ENCODE results near the gene SLC25A44.
"Not testable (repeated sequence)": the region's sequence is repeated elsewhere in the genome, so short reads cannot be mapped to it uniquely, and the experiment has no call there.

SLC25A44 gene

DNA sequence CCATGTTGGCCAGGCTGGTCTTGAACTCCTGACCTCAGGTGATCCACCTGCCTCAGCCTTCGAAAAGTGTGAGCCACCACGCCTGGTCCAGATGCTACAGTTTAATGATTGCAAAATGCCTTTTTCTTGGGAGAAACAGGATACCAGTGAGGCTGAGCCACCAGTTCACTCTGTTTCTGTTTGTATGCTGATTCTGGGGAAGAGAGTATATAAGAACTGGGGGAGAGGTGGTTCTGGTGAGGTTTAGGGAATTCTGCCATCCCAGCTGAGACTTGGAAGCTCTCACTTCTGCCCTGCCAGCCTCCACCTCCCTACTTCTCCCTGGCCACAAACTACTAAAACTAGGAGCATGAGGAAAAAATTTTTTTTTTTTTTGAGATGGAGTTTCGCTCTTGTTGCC is 10.8 kb downstream of the SLC25A44 start:
- no peak for DNase-seq (ENCODE audit: low spot score)

DNA sequence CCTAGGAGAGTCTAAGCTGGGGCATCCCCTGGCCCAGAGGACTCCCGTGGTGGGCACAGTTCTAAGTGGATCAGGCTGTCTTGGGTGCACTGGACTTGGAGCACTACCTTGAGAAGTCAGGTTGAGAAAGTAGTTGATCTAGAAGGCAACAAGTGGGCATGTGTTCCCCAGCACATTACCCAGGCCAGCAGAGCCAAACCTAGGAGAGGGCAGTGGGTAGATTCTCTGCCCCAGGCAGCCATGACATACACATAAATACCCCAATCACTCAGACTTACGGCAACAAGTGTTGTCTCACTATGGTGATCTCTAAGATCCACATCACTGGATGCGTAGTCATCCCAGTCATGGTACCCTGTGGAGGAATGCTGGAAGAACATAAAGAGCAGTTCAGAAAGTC is 17.3 kb downstream of the SLC25A44 start:
- DNase-seq (ENCODE audit: low spot score): no peak

DNA sequence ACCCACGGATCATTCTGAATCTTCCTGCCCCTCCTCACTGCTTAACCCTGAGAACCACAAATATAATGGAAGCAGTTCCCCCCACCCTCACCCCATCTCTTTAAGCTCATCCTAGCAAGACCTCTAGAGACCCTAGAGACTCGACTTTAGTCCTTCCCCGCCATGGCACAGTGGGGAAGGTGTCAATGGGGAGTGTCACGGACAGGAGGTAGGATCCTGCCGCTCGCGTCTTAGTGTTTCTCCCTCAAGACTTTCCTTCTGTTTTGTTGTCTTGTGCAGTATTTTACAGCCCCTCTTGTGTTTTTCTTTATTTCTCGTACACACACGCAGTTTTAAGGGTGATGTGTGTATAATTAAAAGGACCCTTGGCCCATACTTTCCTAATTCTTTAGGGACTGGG is 18.2 kb downstream of the SLC25A44 start:
- DNase-seq (ENCODE audit: low spot score): no peak

DNA sequence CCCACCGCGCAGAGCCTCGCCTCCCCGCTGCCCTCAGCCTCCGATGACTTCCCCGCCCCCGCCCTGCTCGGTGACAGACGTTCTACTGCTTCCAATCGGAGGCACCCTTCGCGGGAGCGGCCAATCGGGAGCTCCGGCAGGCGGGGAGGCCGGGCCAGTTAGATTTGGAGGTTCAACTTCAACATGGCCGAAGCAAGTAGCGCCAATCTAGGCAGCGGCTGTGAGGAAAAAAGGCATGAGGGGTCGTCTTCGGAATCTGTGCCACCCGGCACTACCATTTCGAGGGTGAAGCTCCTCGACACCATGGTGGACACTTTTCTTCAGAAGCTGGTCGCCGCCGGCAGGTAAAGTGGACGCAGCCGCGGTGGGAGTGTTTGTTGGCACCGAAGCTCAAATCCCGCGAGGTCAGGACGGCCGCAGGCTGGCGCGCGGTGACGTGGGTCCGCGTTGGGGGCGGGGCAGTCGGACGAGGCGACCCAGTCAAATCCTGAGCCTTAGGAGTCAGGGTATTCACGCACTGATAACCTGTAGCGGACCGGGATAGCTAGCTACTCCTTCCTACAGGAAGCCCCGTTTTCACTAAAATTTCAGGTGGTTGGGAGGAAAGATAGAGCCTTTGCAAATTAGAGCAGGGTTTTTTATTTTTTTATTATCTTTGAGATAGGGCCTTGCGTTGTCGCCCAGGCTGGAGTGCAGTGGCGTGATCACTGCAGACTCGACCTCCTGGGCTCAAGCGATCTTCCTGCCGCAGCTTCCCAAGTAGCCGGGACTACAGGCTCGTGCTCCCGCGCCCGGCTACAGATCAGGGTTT is 19.1 kb downstream of the SLC25A44 start, which contains the start of gene PMF1:
PMF1 (plus strand) TSS at position 175 of the 811 bp plus-strand sequence; CDS start at position 184, 9 bp downstream.
- DNase-seq (ENCODE audit: low spot score): peak; percentile 96

DNA sequence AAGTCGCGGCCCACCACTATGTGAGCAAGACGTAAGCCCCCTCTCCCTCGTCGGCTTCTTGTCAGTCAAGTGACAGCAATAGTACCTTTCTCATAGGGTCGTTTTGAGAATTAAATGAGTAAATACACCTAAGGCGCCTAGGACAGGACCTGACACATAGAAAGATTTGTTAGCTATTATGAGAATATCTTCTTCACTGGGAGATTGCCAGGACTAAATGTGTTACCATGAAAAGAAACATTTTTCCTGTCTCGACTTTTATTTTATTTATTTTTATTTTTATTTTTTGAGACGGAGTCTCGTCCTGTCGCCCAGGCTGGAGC is 19.7 kb downstream of the SLC25A44 start:
- no peak for DNase-seq (ENCODE audit: low spot score)

DNA sequence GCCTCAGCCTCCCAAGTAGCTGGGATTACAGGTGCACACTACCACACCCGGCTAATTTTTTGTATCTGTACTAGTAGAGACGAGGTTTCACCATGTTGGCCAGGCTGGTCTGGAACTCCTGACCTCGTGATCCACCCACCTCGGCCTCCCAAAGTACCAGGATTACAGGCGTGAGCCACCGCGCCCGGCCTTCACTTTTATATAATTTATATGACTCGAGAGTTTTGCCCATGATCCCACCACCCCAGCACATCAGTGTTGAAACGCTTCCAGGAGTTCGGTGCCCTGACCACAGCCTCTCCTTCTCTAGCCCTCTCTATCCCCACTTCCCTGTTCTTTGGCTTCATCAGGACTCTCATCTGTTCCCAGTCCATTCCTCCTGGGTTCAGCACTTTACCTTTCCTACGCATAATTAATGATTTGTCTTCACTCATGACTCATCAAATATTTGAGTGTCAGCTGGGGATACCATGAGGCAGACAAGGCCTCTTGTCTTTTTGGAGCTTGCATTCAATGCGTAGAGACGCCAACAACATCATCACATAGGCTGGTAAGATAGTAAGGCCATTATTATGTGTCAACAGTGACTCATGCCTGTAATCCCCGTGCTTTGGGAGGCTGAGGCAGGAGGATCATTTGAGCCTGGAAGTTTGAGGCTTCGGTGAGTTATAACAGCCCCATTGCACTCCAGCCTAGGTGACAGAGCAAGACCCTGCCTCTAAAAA is 20.3 kb downstream of the SLC25A44 start:
- peak; percentile 80 for DNase-seq (ENCODE audit: low spot score)

DNA sequence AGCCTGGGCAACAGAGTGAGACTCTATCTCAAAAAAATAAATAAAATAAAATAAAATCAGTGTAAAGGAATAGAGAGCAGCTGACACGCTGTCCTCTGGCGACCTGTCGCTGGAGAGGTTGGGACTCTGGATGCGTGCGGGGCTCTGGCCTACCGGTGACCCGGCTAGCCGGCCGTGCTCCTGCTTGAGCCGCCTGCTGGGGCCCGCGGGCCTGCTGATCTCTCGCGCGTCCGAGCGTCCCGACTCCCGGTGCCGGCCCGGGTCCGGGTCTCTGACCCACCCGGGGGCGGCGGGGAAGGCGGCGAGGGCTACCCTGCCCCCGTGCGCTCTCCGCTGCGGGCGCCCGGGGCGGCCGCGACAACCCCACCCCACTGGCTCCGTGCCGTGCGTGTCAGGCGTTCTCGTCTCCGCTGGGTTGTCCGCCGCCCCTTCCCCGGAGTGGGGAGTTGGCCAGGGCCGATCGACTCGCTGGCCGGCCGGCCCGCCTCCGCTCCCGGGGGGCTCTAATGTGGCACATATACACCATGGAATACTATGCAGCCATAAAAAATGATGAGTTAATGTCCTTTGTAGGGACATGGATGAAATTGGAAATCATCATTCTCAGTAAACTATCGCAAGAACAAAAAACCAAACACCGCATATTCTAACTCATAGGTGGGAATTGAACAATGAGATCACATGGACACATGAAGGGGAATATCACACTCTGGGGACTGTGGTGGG is 22.6 kb downstream of the SLC25A44 start:
- DNase-seq (ENCODE audit: low spot score): not testable (repeated sequence)

DNA sequence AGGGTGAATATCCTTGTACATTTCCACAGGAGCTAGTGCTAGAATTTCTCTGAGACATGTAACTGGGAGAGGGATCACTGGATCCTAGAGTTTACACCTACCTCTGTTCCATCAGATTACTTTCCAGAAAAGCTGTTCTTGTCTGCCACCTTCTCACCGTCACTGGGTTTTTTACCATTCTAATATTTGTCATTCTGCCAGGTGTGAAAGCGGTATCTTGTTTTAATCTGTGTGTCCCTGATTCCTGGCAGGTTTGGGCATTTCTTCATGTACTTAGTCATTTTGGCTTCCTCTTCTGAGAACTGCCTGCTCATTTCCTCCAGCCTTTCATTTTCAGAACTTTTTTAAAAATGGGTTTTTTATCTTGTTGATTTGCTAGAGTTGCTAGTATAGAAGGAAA is 24.0 kb downstream of the SLC25A44 start:
- DNase-seq (ENCODE audit: low spot score): peak; percentile 32

DNA sequence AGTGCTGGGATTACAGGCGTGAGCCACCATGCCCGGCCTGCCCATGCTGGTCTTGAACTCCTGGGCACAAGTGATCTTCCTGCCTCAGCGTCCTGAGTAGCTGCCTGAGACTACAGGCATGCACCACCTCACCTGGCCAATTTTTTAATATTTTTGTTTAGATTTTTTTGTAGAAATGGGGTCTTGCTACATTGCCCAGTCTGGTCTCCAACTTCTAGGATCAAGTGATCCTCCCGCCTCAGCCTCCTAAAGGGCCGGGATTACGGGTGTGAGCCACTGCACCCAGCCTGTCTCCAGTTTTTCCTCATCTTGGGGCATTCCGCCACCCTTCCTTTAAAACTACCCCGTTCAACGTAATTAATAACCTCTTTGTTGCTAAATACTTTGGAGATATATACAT is 26.3 kb downstream of the SLC25A44 start:
- no peak for DNase-seq (ENCODE audit: low spot score)

DNA sequence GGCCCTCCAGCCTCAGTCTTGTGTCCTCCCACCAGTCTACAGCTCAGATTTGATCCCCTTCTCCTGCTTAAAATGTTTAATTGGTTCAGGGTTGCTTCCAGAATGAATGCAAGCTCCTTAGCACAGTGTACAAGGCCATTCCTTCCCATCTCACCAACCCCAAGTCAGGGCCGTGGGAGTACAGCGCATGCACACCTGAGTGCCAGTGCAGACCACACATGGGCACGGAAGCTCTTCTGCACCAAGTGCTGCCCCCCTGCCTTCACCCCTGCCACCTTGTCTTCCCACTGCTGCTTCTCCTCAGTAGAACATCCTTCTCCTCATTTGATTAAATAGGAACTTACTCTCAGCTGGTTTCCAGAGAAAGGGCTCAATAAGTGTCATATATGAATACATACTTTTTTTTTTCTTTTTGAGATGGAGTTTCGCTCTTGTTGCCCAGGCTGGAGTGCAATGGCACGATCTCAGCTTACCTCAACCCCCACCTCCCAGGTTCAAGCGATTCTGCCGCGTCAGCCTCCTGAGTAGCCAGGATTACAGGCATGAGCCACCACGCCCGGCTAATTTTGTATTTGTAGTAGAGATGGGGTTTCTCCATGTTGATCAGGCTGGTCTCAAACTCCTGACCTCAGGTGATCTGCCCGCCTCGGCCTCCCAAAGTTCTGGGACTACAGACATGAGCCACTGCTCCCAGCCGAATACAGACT is 28.2 kb downstream of the SLC25A44 start:
- DNase-seq (ENCODE audit: low spot score): no peak

DNA sequence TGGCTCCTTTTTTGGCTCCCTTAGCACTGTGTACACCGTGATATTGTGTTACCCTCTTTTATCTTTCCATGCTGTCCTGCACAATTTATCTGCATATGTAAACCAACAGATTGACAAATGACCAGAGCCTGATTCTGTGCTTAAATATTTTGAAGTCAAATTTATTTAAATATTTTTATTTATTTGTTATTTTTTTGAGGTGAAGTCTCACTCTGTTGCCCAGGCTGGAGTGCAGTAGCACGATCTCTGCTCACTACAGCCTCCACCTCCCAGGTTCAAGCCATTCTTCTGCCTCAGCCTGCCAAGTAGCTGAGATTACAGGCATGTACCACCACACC is 31.7 kb downstream of the SLC25A44 start:
- no peak for DNase-seq (ENCODE audit: low spot score)

DNA sequence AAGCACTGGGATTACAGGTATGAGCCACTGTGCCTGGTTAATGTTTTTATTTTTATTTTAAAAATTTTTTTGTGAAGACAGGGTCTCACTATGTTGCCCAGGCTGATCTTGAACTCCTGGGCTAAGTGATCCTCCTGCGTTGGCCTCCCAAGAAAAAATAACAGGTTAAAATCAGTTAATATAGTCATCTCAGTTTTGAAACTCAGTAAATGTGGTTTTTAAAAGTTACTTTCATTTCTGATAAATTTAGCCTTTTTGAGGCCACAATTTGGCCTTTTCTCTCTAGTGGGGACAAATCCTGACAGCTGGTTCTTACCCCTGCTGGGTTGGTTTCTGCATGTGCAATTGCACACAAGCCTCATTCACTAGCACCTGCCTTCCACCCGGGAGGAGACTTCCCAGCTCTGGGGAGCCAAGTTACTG is 32.2 kb downstream of the SLC25A44 start:
- DNase-seq (ENCODE audit: low spot score): no peak

DNA sequence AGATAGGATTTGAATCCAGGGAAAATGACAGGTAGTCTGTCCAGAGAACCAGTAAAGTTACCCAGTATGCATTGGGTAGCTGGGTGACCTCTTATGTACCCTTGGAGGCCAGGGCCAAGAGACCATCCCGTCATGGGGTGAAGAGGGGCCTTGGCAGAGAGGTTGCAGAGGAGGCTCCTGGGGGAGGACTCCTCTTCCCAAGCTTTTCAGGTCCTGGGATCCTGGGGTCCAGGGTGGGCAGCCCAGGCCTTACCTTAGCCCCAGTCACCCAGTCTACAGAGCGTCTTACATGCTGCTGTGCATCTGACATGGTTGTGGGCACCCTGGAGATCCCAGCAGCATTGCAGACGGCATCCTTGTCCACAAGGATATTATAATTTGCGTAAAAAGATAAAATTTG is 32.9 kb downstream of the SLC25A44 start:
- DNase-seq (ENCODE audit: low spot score): no peak

DNA sequence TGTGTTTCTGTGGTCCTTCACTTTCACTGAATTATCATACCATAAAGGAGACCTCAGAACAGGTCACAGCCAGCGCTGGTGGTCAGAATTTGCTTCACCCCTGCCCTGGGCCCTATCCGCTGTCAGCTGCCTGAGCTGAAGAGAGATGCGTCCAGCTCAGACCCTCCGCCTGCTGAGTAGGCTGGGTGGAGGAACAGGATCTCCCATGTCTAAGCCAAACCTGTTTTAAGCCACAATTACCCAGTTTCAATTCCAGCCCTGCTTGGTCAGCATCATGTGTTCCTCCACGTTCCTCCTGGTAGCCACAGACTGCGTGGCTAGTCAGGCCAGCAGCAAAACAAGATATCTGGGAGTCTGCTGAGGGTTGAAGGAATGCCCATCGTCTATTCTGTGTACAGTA is 34.6 kb downstream of the SLC25A44 start:
- DNase-seq (ENCODE audit: low spot score): no peak

DNA sequence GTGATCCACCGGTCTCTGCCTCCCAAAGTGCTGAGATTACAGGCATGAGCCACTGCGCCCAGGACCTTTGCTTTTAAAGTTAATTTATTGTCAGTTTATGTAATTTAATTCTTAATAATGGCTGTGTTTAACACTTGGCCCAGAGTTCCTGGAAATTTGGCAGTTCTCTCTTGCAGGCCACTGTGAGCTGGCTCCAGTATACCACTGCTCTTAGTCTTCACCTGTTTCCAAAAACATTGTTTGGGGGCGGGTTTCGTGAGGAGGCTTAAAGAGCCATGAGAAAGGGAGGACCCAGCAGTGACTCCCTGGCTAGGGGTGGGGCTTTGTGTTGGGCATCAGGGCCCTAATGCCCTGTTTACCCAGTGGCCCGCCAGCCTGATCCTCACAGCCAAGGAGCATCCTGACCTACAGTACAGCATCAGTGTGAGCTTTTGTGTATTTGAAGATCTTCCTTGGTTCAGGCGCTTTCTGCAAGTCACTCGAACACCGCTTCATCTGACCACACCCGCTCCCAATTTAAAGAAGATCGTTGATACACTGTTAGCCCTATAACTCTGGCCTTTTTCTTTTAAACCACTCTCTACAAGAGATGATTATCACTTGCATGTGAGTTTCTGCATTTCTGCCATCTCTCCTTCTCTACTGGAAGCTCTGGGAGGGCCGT is 36.0 kb downstream of the SLC25A44 start:
- no peak for DNase-seq (ENCODE audit: low spot score)

DNA sequence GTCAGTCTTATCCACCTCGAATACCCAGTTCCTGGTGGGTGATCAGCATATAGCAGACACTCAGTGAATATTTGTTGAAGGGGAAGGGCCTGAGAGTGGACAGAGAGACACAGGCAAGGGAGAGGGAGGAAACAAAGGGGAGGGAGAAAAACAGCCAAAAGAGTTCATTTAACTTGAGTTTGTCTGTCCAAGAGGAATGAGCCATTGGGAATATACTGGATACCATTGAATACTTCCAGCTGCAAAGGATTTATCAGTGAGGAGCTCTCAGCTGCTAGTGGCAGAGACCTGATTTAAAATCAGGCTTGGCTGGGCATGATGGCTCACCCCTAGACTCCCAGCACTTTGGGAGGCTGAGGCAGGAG is 36.6 kb downstream of the SLC25A44 start:
- DNase-seq (ENCODE audit: low spot score): no peak

DNA sequence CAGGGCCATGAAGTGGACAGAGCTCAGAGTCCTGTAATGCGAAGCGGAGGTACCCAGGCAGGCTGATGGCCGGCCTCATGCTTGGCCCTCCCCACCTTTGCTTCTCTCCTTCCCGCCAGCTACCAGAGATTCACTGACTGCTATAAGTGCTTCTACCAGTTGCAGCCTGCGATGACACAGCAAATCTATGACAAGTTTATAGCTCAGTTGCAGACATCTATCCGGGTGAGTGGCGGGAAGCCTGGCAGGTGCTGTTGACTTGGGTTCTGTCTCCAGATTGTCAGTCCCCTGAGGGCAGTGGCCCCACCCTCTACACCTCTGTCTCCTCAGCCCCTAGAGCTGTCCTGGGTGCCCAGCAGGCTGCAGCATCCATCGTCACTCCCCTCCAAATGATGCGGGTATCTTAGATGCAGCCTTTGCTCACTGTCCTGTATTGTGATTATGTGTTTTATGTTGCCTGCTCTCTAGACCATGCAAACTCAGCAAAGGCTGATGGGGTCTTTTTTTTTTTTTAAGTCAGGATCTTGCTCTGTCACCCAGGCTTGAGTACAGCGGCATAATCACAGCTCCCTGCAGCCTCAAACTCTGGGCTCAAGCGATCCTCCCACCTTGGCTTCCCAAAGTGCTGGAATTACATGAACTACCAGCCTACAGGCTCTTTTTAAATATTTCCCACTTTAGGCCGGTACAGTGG is 38.4 kb downstream of the SLC25A44 start:
- no peak for DNase-seq (ENCODE audit: low spot score)

DNA sequence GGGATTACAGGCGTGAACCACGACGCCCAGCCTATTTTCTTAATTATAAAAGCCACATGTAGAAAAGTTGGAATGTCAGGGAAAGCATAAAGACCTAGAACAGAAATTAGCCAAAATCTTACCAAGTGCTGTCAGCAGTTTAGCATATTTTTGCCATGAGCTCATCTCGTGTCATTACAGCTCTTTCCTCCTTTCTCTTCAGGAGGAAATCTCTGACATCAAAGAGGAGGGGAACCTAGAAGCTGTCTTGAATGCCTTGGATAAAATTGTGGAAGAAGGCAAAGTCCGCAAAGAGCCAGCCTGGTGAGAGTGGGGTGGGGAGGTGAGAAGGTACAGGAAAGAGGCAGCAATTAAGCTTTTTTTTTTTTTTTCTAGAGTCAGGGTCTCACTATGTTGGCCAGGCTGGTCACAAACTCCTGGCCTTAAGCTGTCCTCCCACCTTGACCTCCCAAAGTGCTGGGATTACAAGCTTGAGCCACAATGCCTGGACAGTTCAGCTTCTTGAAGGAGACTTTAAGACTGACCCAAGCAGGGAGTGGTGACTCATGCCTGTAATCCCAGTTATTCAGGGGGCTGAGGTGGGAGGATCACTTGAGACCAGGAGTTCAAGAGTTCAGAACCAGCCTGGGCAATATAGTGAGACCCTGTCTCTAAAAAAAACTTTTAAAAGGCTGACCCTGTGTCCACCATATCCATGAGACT is 39.7 kb downstream of the SLC25A44 start:
- DNase-seq (ENCODE audit: low spot score): peak; percentile 69

DNA sequence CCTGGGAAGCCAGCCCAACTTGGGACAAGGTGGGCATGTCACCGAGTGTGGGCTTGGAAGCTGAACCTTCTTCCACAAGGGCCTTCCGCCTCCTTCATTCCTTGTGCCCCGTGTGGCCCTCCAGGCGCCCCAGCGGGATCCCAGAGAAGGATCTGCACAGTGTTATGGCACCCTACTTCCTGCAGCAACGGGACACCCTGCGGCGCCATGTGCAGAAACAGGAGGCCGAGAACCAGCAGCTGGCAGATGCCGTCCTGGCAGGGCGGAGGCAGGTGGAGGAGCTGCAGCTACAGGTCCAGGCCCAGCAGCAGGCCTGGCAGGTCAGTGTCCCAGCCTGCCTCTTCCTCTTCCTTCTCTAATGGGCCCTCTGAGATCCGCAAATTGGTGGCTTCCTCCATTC is 42.3 kb downstream of the SLC25A44 start:
- DNase-seq (ENCODE audit: low spot score): no peak

DNA sequence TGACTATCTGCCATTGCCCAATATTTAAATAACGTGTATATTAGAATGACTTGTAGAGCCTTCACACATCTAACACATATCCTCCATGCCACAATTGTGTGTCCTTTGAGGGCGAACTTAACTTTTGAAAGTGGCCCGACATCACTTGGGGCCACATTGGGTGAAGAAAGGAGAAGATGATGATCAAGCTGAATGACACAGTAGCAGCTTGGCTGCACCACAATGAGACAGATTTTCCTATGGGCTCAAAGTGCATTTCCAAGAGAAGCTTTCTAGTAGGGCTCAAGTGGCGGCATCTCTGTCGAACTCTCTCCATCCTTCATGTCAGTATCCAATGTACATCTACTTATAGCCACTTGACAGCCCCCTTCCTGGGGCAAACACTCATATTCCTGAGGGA is 44.3 kb downstream of the SLC25A44 start:
- DNase-seq (ENCODE audit: low spot score): no peak

All from kidney tubule cell (primary cell).